H9 (cell line): ENCODE measurements around the gene DDO. TPM values are rescaled to one million over a fixed set of nuclear protein-coding genes. Genes with fewer than 3 reads are reported as not detected.

Experiments
- DNase-seq: peaks from one replicate; pipeline ENCODE4 v3.0.0-alpha.2; 2017
- H2AFZ ChIP-seq: one replicate; pipeline ENCODE4 v1.6.1; 2013; ENCODE audit warnings: mild to moderate bottlenecking, low read length, control low read depth, moderate library complexity
- H2AK5ac ChIP-seq: 2 replicates; pipeline ENCODE4 v1.6.1; 2013; ENCODE audit warnings: low read length, control low read depth, mixed read lengths; ENCODE audit not compliant: insufficient read length
- H2BK120ac ChIP-seq: one replicate; pipeline ENCODE4 v1.6.1; 2013; ENCODE audit warnings: low read depth, mild to moderate bottlenecking, low read length, control low read depth, inconsistent platforms; ENCODE audit not compliant: poor library complexity, severe bottlenecking
- H2BK12ac ChIP-seq: 2 replicates; pipeline ENCODE4 v1.6.1; 2013; ENCODE audit warnings: low read length, control low read depth, mixed read lengths, low read depth; ENCODE audit not compliant: insufficient read length
- H2BK15ac ChIP-seq: 2 replicates; pipeline ENCODE4 v1.6.1; 2013; ENCODE audit warnings: low read depth, low read length, control low read depth
- H2BK20ac ChIP-seq: one replicate; pipeline ENCODE4 v1.6.1; 2013; ENCODE audit warnings: low read depth, mild to moderate bottlenecking, low read length, control low read depth, inconsistent platforms; ENCODE audit not compliant: poor library complexity, severe bottlenecking
- H2BK5ac ChIP-seq: 2 replicates; pipeline ENCODE4 v1.6.1; 2013; ENCODE audit warnings: low read length, control low read depth, mixed read lengths; ENCODE audit not compliant: insufficient read length
- H3K14ac ChIP-seq: 2 replicates; pipeline ENCODE4 v1.6.1; 2013; ENCODE audit warnings: low read length, control low read depth; ENCODE audit not compliant: insufficient read depth
- H3K18ac ChIP-seq: 2 replicates; pipeline ENCODE4 v1.6.1; 2013; ENCODE audit warnings: low read depth, mild to moderate bottlenecking, mixed read lengths, low read length, control low read depth; ENCODE audit not compliant: insufficient read length
- H3K23ac ChIP-seq: 2 replicates; pipeline ENCODE4 v1.6.1; 2013; ENCODE audit warnings: low read length, control low read depth, mixed read lengths, low read depth; ENCODE audit not compliant: insufficient read length
- H3K23me2 ChIP-seq: 2 replicates; pipeline ENCODE4 v1.6.1; 2013; ENCODE audit warnings: low read depth, mild to moderate bottlenecking, mixed read lengths, low read length, control low read depth; ENCODE audit not compliant: insufficient read length, poor library complexity, severe bottlenecking
- H3K27ac ChIP-seq: 2 replicates; pipeline ENCODE4 v1.5.1; 2013; ENCODE audit warnings: low read length, control low read depth, mixed read lengths, low read depth; ENCODE audit not compliant: insufficient read length
- H3K27me3 ChIP-seq: 2 replicates; pipeline ENCODE4 v1.6.1; 2013; ENCODE audit warnings: low read length, control low read depth, inconsistent platforms; ENCODE audit not compliant: insufficient read depth
- H3K4ac ChIP-seq: 2 replicates; pipeline ENCODE4 v1.6.1; 2013; ENCODE audit warnings: low read depth, mild to moderate bottlenecking, control low read depth, inconsistent platforms, low read length, moderate library complexity
- H3K4me1 ChIP-seq: 2 replicates; pipeline ENCODE4 v1.6.1; 2013; ENCODE audit warnings: low read length, control low read depth, inconsistent platforms; ENCODE audit not compliant: insufficient read depth
- H3K4me2 ChIP-seq: 2 replicates; pipeline ENCODE4 v1.6.1; 2013; ENCODE audit warnings: low read length, control low read depth, mixed read lengths; ENCODE audit not compliant: insufficient read length, insufficient read depth
- H3K56ac ChIP-seq: 2 replicates; pipeline ENCODE4 v1.6.1; 2013; ENCODE audit warnings: low read depth, mild to moderate bottlenecking, mixed read lengths, low read length, control low read depth; ENCODE audit not compliant: insufficient read length
- H3K79me1 ChIP-seq: 2 replicates; pipeline ENCODE4 v1.6.1; 2013; ENCODE audit warnings: low read depth, mild to moderate bottlenecking, moderate library complexity, low read length, control low read depth, inconsistent platforms; ENCODE audit not compliant: insufficient read depth, poor library complexity, severe bottlenecking
- H3K79me2 ChIP-seq: 2 replicates; pipeline ENCODE4 v1.6.1; 2013; ENCODE audit warnings: low read length, control low read depth, inconsistent platforms; ENCODE audit not compliant: insufficient read depth
- H3K9ac ChIP-seq: 2 replicates; pipeline ENCODE4 v1.6.1; 2013; ENCODE audit warnings: low read length, control low read depth, mixed read lengths; ENCODE audit not compliant: insufficient read length; ENCODE audit errors: extremely low read depth
- H3K9me3 ChIP-seq: one replicate; pipeline ENCODE4 v1.6.1; 2013; ENCODE audit warnings: low read depth, low read length, inconsistent platforms; ENCODE audit not compliant: control insufficient read depth
- H3T11ph ChIP-seq: one replicate; pipeline ENCODE4 v1.6.1; 2013; ENCODE audit warnings: mild to moderate bottlenecking, low read length, control low read depth, inconsistent platforms
- H4K20me1 ChIP-seq: one replicate; pipeline ENCODE4 v1.6.1; 2013; ENCODE audit not compliant: control insufficient read depth, insufficient read length, insufficient read depth
- H4K5ac ChIP-seq: 2 replicates; pipeline ENCODE4 v1.6.1; 2013; ENCODE audit warnings: low read depth, mild to moderate bottlenecking, mixed read lengths, low read length, control low read depth; ENCODE audit not compliant: insufficient read length
- H4K8ac ChIP-seq: replicated peaks from 2 replicates; pipeline ENCODE4 v1.6.1; 2013; ENCODE audit warnings: low read length, control low read depth, mixed read lengths, low read depth; ENCODE audit not compliant: insufficient read length
- H4K91ac ChIP-seq: 2 replicates; pipeline ENCODE4 v1.6.1; 2013; ENCODE audit warnings: low read depth, mild to moderate bottlenecking, moderate library complexity, mixed read lengths, low read length, control low read depth; ENCODE audit not compliant: insufficient read length
- H3K27ac Mint-ChIP-seq, 3 experiments: 2 replicates in 2 of 3; 3 replicates in 1 of 3; pipeline ENCODE4 v1.8.0; 2020 to 2021; ENCODE audit warnings: mixed read lengths in 3 of 3, mild to moderate bottlenecking in 1 of 3, moderate library complexity in 1 of 3
- H3K27me3 Mint-ChIP-seq: 2 replicates; pipeline ENCODE4 v1.8.0; 2021; ENCODE audit warnings: low read depth, mild to moderate bottlenecking, moderate library complexity, mixed read lengths
- H3K36me3 Mint-ChIP-seq, 3 experiments: 2 replicates in 2 of 3; 3 replicates in 1 of 3; pipeline ENCODE4 v1.8.0; 2020 to 2021; ENCODE audit warnings: low read depth in 3 of 3, mixed read lengths in 3 of 3; ENCODE audit not compliant: insufficient read depth in 1 of 3
- H3K4me1 Mint-ChIP-seq, 2 experiments: 2 replicates each; pipeline ENCODE4 v1.8.0; 2020; ENCODE audit warnings: mixed read lengths in 2 of 2
- H3K4me3 Mint-ChIP-seq, 2 experiments: 2 replicates in 1 of 2; 3 replicates in 1 of 2; pipeline ENCODE4 v1.8.0; 2020 to 2021; ENCODE audit warnings: mild to moderate bottlenecking in 2 of 2, mixed read lengths in 2 of 2, moderate library complexity in 1 of 2
- H3K9me3 Mint-ChIP-seq, 2 experiments: 2 replicates in 1 of 2; 3 replicates in 1 of 2; pipeline ENCODE4 v1.8.0; 2020; ENCODE audit warnings: mild to moderate bottlenecking in 2 of 2, mixed read lengths in 2 of 2, moderate library complexity in 1 of 2
- WGBS: extraction: QIAGEN DNeasy Blood & Tissue Kit; methylation state at CpG from one replicate; pipeline ENCODE4 v1.1.7; 2013; ENCODE audit warnings: missing lambda C conversion rate, low lambda C conversion rate, mixed read lengths; ENCODE audit not compliant: insufficient read length; ENCODE audit errors: extremely low coverage; 5-methylcytosine and 5-hydroxymethylcytosine counted together
- total RNA-seq: library from RNA; stranded (reverse); gene quantifications from 2 replicates; pipeline ENCODE4 v1.2.1, GENCODE V29; 2021
- TF ChIP-seq, protein P1 (sequence below): fragments of 200-600 bp; sonication (generic); conservative IDR thresholded peaks from 3 replicates; pipeline ENCODE4 v1.8.0; 2021; ENCODE audit warnings: antibody characterized with exemption, mild to moderate bottlenecking

DDO gene
- total RNA-seq, 1 experiment from 2014 or later: not detected

GRCh38 chr6:110390404-110390803 is 25.0 kb downstream of the DDO start:
- no CpG with 5 or more reads among the region's 2 CpGs for WGBS
- H3K56ac ChIP-seq: no peak overlapping the region
- H2BK15ac ChIP-seq: no peak overlapping the region
- H3K4me1 ChIP-seq: no peaks in the 10 kb centered on the region; the same call in 1 of the 2 replicates
- H3K79me2 ChIP-seq: no peaks in the 10 kb centered on the region
- no peak overlapping the region for H3K4me2 ChIP-seq
- H3K18ac ChIP-seq: no peak overlapping the region
- no peak overlapping the region for H3K14ac ChIP-seq
- Mint-ChIP-seq H3K4me1 (peaks cover 20 to 29% of the 10 kb centered on the region in 2 experiments), H3K4me3 (no peak overlapping the region), H3K36me3 (no peaks in the 10 kb centered on the region), H3K27me3 (no peaks in the 10 kb centered on the region), H3K27ac (no peak overlapping the region), H3K9me3 (no peaks in the 10 kb centered on the region)
- H2BK120ac ChIP-seq: no peak overlapping the region
- H4K20me1 ChIP-seq: no peaks in the 10 kb centered on the region
- H4K5ac ChIP-seq: no peak overlapping the region
- H3K27me3 ChIP-seq: no peaks in the 10 kb centered on the region
- H3K4ac ChIP-seq: no peak overlapping the region
- H2AK5ac ChIP-seq: no peak overlapping the region
- H2AFZ ChIP-seq: no peak overlapping the region
- no peak overlapping the region for H4K8ac ChIP-seq
- no peak overlapping the region for H3K9ac ChIP-seq
- no peak overlapping the region for H3T11ph ChIP-seq
- H3K9me3 ChIP-seq: no peaks in the 10 kb centered on the region
- H2BK20ac ChIP-seq: no peak overlapping the region
- H3K23ac ChIP-seq: no peak overlapping the region
- H4K91ac ChIP-seq: no peak overlapping the region
- TF ChIP-seq, protein P1, sequence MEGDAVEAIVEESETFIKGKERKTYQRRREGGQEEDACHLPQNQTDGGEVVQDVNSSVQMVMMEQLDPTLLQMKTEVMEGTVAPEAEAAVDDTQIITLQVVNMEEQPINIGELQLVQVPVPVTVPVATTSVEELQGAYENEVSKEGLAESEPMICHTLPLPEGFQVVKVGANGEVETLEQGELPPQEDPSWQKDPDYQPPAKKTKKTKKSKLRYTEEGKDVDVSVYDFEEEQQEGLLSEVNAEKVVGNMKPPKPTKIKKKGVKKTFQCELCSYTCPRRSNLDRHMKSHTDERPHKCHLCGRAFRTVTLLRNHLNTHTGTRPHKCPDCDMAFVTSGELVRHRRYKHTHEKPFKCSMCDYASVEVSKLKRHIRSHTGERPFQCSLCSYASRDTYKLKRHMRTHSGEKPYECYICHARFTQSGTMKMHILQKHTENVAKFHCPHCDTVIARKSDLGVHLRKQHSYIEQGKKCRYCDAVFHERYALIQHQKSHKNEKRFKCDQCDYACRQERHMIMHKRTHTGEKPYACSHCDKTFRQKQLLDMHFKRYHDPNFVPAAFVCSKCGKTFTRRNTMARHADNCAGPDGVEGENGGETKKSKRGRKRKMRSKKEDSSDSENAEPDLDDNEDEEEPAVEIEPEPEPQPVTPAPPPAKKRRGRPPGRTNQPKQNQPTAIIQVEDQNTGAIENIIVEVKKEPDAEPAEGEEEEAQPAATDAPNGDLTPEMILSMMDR: no peak
- H3K27ac ChIP-seq: no peak overlapping the region
- H2BK5ac ChIP-seq: no peak overlapping the region
- DNase-seq: no peak
- H3K23me2 ChIP-seq: no peaks in the 10 kb centered on the region
- H2BK12ac ChIP-seq: no peak overlapping the region
- H3K79me1 ChIP-seq: no peaks in the 10 kb centered on the region
